ENCODE results near the gene TTC32. TPM values are rescaled to one million over a fixed set of nuclear protein-coding genes. Genes with fewer than 3 reads are reported as not detected.

The TTC32 gene
- total RNA-seq, 4 donors from 2014 or later, result 10.8 to 42.6 (median 17.7) TPM

DNA sequence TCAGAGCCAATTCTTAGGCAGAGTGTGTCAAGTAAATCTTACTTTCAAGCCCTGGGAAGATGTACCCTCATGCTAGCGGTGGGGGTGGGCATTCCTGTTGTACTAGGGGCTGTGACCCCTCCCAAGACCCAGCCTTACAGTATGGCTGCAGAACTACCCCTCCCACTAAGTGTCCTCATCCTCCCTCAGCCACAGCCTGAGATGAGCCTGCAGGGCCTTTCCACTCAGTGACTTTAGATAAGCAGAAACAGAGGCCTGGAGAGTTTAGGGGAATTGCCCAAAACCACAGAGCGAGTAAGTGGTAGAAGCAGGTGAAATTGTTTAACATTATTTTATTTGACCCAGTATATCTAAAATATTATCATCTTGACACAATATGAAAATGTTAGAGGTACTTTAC lies 36.6 kb downstream of the TTC32 start:
- Histone ChIP-seq H3K4me3 (no peak overlapping the region), H3K36me3 (no peaks in the 10 kb centered on the region), H3K4me1 (peaks cover 19% of the 10 kb centered on the region), H3K9me3 (no peaks in the 10 kb centered on the region), H3K27ac (no peak overlapping the region), H3K27me3 (no peaks in the 10 kb centered on the region)
- WGBS, result 85% methylated on average over 2 of the region's 2 CpGs
- no peak for DNase-seq (ENCODE audit: low spot score in 2 of 2)
- no peak for TF ChIP-seq POLR2A (IDR thresholded peaks at IDR 0.05)

GRCh38 chr2:19864381-19864780 lies 37.4 kb downstream of the TTC32 start:
- DNase-seq (ENCODE audit: low spot score in 2 of 2), result no peak
- Histone ChIP-seq H3K4me1 (peaks cover 20% of the 10 kb centered on the region), H3K9me3 (no peaks in the 10 kb centered on the region), H3K36me3 (no peaks in the 10 kb centered on the region), H3K27me3 (no peaks in the 10 kb centered on the region), H3K27ac (no peak overlapping the region), H3K4me3 (no peak overlapping the region)
- TF ChIP-seq, protein P1, sequence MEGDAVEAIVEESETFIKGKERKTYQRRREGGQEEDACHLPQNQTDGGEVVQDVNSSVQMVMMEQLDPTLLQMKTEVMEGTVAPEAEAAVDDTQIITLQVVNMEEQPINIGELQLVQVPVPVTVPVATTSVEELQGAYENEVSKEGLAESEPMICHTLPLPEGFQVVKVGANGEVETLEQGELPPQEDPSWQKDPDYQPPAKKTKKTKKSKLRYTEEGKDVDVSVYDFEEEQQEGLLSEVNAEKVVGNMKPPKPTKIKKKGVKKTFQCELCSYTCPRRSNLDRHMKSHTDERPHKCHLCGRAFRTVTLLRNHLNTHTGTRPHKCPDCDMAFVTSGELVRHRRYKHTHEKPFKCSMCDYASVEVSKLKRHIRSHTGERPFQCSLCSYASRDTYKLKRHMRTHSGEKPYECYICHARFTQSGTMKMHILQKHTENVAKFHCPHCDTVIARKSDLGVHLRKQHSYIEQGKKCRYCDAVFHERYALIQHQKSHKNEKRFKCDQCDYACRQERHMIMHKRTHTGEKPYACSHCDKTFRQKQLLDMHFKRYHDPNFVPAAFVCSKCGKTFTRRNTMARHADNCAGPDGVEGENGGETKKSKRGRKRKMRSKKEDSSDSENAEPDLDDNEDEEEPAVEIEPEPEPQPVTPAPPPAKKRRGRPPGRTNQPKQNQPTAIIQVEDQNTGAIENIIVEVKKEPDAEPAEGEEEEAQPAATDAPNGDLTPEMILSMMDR (IDR thresholded peaks at IDR 0.05), result no peak
- WGBS, result 76% methylated on average over 10 of the region's 11 CpGs

DNA sequence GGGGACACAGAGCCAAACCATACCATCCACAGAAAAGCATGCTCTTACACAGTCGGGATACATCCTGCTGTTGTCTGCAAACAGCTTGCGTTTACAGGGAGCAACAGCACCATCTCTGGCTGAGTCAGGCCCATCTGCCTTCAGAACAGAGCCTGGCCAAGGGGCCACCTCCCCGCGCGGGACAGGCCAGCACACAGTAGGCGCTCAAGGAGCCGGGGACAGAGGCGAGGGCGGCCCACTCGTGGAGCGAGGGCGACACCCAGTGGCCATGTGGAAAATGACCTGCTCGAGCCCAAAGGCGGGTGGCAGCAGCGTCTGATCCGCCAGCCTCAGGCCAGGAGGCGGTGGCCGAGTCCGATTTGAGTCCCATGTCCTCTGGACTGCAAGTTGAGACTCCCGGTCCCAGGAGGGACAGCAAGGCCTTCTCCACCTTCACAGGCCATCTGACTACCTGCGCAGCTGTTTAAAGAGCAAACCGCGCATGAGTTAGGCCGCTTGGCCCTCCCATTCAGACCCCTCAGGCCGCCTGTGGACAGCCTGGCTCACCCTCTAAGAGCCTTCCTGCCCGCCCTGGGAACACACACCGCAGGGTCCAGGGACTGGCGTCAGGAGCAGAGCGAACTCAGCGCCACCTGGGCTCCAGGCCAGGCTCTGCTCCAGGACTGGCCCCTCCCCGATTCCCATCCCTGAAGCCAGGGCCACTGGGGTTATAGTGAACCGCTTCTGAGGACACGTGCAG lies 38.3 kb downstream of the TTC32 start:
- Histone ChIP-seq H3K9me3 (no peaks in the 10 kb centered on the region), H3K27ac (no peak overlapping the region), H3K4me3 (no peak overlapping the region), H3K27me3 (no peaks in the 10 kb centered on the region), H3K4me1 (peaks cover 14% of the 10 kb centered on the region), H3K36me3 (no peaks in the 10 kb centered on the region)
- TF ChIP-seq, protein P1 (IDR thresholded peaks at IDR 0.05), result peak; percentile 77 to 92
- TF ChIP-seq EP300 (IDR thresholded peaks at IDR 0.05), result no peak
- DNase-seq (ENCODE audit: low spot score in 2 of 2), result peak; percentile 83 to 89
- 60% methylated on average over 6 of the region's 33 CpGs for WGBS

DNA sequence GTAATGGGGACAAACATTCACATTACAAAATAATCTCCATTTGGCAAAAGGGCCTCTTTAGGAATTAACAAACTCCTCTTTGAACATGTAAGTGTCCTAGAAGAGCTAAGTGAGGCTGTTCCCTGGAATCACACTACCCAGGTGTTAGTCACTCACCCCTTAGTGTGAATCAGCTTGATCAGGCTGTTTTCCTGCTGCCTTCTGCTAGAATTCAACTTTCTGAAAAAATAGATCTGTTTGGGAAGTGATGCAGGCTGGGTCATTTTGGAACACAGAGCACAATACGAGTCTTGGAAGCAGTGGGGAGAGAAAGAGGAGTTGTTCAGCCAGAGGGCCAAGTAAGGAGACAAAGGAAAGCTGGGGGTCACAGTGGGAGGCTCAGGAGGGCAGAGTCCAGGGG lies 40.0 kb downstream of the TTC32 start:
- 48% methylated on average over 1 of the region's 1 CpG for WGBS
- no peak overlapping the region for H3K27ac ChIP-seq
- TF ChIP-seq EP300 (IDR thresholded peaks at IDR 0.05) (no peak), POLR2A (IDR thresholded peaks at IDR 0.05) (no peak), POLR2AphosphoS5 (IDR thresholded peaks at IDR 0.05) (no peak)
- TF ChIP-seq, protein P1 (IDR thresholded peaks at IDR 0.05), result no peak

GRCh38 chr2:19860022-19860421 lies 41.8 kb downstream of the TTC32 start:
- Histone ChIP-seq H3K9me3 (no peaks in the 10 kb centered on the region), H3K36me3 (no peaks in the 10 kb centered on the region), H3K27ac (no peak overlapping the region), H3K27me3 (no peaks in the 10 kb centered on the region), H3K4me1 (peaks cover 12% of the 10 kb centered on the region), H3K4me3 (no peak overlapping the region)
- WGBS, result 55% methylated on average over 6 of the region's 6 CpGs
- no peak for TF ChIP-seq EP300 (IDR thresholded peaks at IDR 0.05)
- TF ChIP-seq, protein P1 (IDR thresholded peaks at IDR 0.05), result no peak
- no peak for TF ChIP-seq POLR2AphosphoS5 (IDR thresholded peaks at IDR 0.05)
- TF ChIP-seq POLR2A (IDR thresholded peaks at IDR 0.05), result no peak
- DNase-seq (ENCODE audit: low spot score in 2 of 2), result no peak

More for the DNA sequence above, 40.0 kb downstream of the TTC32 start:
- Histone ChIP-seq H3K4me1 (peaks cover 12% of the 10 kb centered on the region), H3K4me3 (no peak overlapping the region), H3K9me3 (no peaks in the 10 kb centered on the region), H3K36me3 (no peaks in the 10 kb centered on the region), H3K27me3 (no peaks in the 10 kb centered on the region)
- no peak for DNase-seq (ENCODE audit: low spot score in 2 of 2)

DNA sequence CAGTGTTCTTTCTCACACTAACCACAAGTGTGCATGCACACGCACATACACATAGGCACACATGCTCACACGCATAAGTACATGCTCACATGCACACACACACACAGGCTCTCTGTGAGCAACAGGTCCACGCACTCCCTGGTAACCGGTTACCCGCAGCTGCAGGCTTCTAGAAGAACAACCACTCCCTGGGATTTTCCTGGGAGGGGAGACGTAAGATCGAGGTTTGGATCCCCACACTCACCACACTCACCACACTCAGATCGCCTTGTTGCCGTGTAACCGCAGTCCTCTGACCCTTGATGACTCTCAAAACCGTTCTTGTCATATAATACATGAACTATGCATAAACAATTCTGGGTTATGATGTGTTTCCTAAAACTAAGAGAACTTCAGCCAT lies 42.2 kb downstream of the TTC32 start:
- H3K36me3 ChIP-seq, result no peaks in the 10 kb centered on the region
- DNase-seq (ENCODE audit: low spot score in 2 of 2), result no peak
- H3K4me3 ChIP-seq, result no peak overlapping the region
- no peaks in the 10 kb centered on the region for H3K9me3 ChIP-seq
- H3K27me3 ChIP-seq, result no peaks in the 10 kb centered on the region
- WGBS, result 90% methylated on average over 11 of the region's 11 CpGs
- H3K4me1 ChIP-seq, result peaks cover 12% of the 10 kb centered on the region
- H3K27ac ChIP-seq, result no peak overlapping the region
- TF ChIP-seq POLR2A (IDR thresholded peaks at IDR 0.05) (no peak), EP300 (IDR thresholded peaks at IDR 0.05) (no peak), POLR2AphosphoS5 (IDR thresholded peaks at IDR 0.05) (no peak)
- TF ChIP-seq, protein P1 (IDR thresholded peaks at IDR 0.05), result no peak

All from suprapubic skin (tissue), 4 donors.